WTC11 (cell line): ENCODE results near the gene SKI. TPM values are rescaled to one million over a fixed set of nuclear protein-coding genes. Genes with fewer than 3 reads are reported as not detected.

Source experiments
- ATAC-seq: fragments of 200-7000 bp; cut with Tn5 transposase; 2 replicates; pipeline ENCODE4 v1.10.0; 2021; ENCODE audit warnings: mild to moderate bottlenecking, moderate library complexity
- CTCF ChIA-PET: fragments of 300-600 bp; sonication (Branson Sonifier 250); formaldehyde crosslinking; loops from one replicate; lab custom pipeline; 2021; ENCODE audit warnings: antibody characterized with exemption; lab: Charles Lee
- POLR2A ChIA-PET: fragments of 350-600 bp; sonication (Branson Sonifier 250); formaldehyde crosslinking; loops from one replicate; lab custom pipeline; 2021; ENCODE audit warnings: antibody characterized with exemption; lab: Charles Lee
- DNase-seq: peaks from one replicate; pipeline ENCODE4 v3.0.0; 2021; ENCODE audit warnings: low spot score
- H3K27ac Mint-ChIP-seq: 2 replicates; pipeline ENCODE4 v1.8.0; 2021; ENCODE audit warnings: mixed read lengths
- H3K27me3 Mint-ChIP-seq: 2 replicates; pipeline ENCODE4 v1.8.0; 2021; ENCODE audit warnings: low read depth, mild to moderate bottlenecking, moderate library complexity, mixed read lengths
- H3K36me3 Mint-ChIP-seq: 2 replicates; pipeline ENCODE4 v1.8.0; 2021; ENCODE audit warnings: mixed read lengths
- H3K4me1 Mint-ChIP-seq: 2 replicates; pipeline ENCODE4 v1.8.0; 2022; ENCODE audit warnings: mixed read lengths
- H3K4me3 Mint-ChIP-seq: 2 replicates; pipeline ENCODE4 v1.8.0; 2021; ENCODE audit warnings: mild to moderate bottlenecking, moderate library complexity, mixed read lengths
- H3K9me3 Mint-ChIP-seq: 2 replicates; pipeline ENCODE4 v1.8.0; 2021; ENCODE audit warnings: mixed read lengths
- ESRRA ChIP-seq: sonication (generic); formaldehyde crosslinking; IDR thresholded peaks from 2 replicates; pipeline ENCODE4 v1.8.1; 2022; ENCODE audit warnings: mild to moderate bottlenecking, missing genetic modification reagents, borderline replicate concordance
- FOXK1 ChIP-seq: sonication (generic); formaldehyde crosslinking; IDR thresholded peaks from 2 replicates; pipeline ENCODE4 v1.8.0; 2022; ENCODE audit warnings: mild to moderate bottlenecking, moderate library complexity, missing genetic modification reagents
- MYBL2 ChIP-seq: sonication (generic); formaldehyde crosslinking; IDR thresholded peaks from 2 replicates; pipeline ENCODE4 v1.8.1; 2023; ENCODE audit warnings: mild to moderate bottlenecking, moderate library complexity, missing genetic modification reagents
- PRRX2 ChIP-seq: fragments of 250-450 bp; sonication (Bioruptor Pico); IDR thresholded peaks from 2 replicates; pipeline ENCODE4 v1.8.0; 2021; ENCODE audit warnings: mild to moderate bottlenecking
- SMAD3 ChIP-seq: sonication (generic); formaldehyde crosslinking; IDR thresholded peaks from 2 replicates; pipeline ENCODE4 v1.8.0; 2022; ENCODE audit warnings: missing genetic modification reagents, mild to moderate bottlenecking, borderline replicate concordance
- SOX15 ChIP-seq: fragments of 250-450 bp; sonication (Bioruptor Pico); IDR thresholded peaks from 2 replicates; pipeline ENCODE4 v1.9.0; 2021; ENCODE audit warnings: mild to moderate bottlenecking
- SP1 ChIP-seq: sonication (generic); formaldehyde crosslinking; conservative IDR thresholded peaks from 2 replicates; pipeline ENCODE4 v1.8.1; 2022; ENCODE audit warnings: missing genetic modification reagents
- TP53 ChIP-seq: sonication (generic); formaldehyde crosslinking; IDR thresholded peaks from 2 replicates; pipeline ENCODE4 v1.8.1; 2023; ENCODE audit warnings: mild to moderate bottlenecking, missing genetic modification reagents
- ZNF232 ChIP-seq: sonication (generic); formaldehyde crosslinking; IDR thresholded peaks from 2 replicates; pipeline ENCODE4 v1.8.0; 2022; ENCODE audit warnings: mild to moderate bottlenecking, missing genetic modification reagents
- ZNF317 ChIP-seq: sonication (generic); formaldehyde crosslinking; IDR thresholded peaks from 2 replicates; pipeline ENCODE4 v1.8.1; 2023; ENCODE audit warnings: low read depth, mild to moderate bottlenecking, moderate library complexity, missing genetic modification reagents, borderline replicate concordance
- total RNA-seq: library from RNA; stranded (reverse); gene quantifications from 3 replicates; pipeline ENCODE4 v1.2.3, GENCODE V29; 2021
- TF ChIP-seq, protein P1 (sequence below): sonication (generic); formaldehyde crosslinking; IDR thresholded peaks from 2 replicates; pipeline ENCODE4 v1.8.0; 2022; ENCODE audit warnings: missing genetic modification reagents
- TF ChIP-seq, protein P2 (sequence below): sonication (generic); formaldehyde crosslinking; conservative IDR thresholded peaks from 2 replicates; pipeline ENCODE4 v1.8.1; 2022; ENCODE audit warnings: mild to moderate bottlenecking, missing genetic modification reagents
- TF ChIP-seq, protein P3 (sequence below): sonication (generic); formaldehyde crosslinking; IDR thresholded peaks from 2 replicates; pipeline ENCODE4 v1.8.1; 2022; ENCODE audit warnings: low read depth, mild to moderate bottlenecking, moderate library complexity, missing genetic modification reagents, borderline replicate concordance
- TF ChIP-seq, protein P4 (sequence below): fragments of 250-450 bp; sonication (Bioruptor Pico); conservative IDR thresholded peaks from 2 replicates; pipeline ENCODE4 v1.9.0; 2021; ENCODE audit warnings: mild to moderate bottlenecking
- TF ChIP-seq, protein P5 (sequence below): sonication (generic); formaldehyde crosslinking; IDR thresholded peaks from 2 replicates; pipeline ENCODE4 v1.8.0; 2023; ENCODE audit warnings: mild to moderate bottlenecking, missing genetic modification reagents
- TF ChIP-seq, protein P6 (sequence below): fragments of 250-450 bp; sonication (Bioruptor Pico); IDR thresholded peaks from 2 replicates; pipeline ENCODE4 v1.9.0; 2021; ENCODE audit warnings: mild to moderate bottlenecking

Gene SKI
- total RNA-seq, 1 experiment from 2014 or later, result 88.6 TPM

DNA sequence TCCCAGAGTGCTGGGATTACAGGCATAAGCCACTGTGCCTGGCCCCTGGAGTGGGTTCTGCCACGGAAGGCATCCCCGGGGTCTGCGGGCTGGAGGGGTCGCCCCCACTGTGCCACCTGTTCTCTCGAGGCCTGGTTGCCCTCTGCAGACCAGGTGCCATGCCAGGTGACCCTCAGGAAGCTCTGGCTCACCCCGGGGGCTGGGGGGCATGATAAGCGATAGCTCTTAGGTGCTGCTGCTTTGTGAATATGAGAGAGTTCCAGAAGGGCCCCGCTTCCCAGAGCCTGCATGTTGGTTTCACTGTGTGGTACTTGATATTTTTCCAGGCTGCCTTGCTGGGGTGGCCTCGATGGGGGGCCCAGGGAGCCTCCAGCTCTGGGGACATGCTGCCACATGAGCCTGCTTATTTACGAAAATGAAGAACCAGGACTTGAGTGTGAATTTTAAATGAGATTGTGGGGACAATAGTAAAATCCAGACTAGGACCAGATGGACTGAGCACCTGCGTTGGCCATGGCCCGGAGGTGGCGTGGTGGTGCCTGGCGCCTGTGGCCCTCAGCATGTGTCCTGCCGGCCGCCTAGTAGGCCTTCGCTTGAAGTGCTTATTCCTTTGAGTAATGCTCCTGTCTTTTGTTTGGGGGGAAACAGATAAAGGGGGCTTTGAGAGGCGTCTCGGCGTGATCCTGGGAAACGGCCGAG lies 7.3 kb downstream of the SKI start:
- H3K9me3 Mint-ChIP-seq, result no peaks in the 10 kb centered on the region
- no peak overlapping the region for H3K4me3 Mint-ChIP-seq
- H3K36me3 Mint-ChIP-seq, result peaks cover 1% of the 10 kb centered on the region
- peaks cover 74% of the 10 kb centered on the region for H3K4me1 Mint-ChIP-seq
- DNase-seq, result no peak
- H3K27ac Mint-ChIP-seq, result peak overlapping the region; percentile 96
- POLR2A ChIA-PET, result no interaction called here
- no peak for TF ChIP-seq PRRX2 (CRISPR knock-in tag)
- no peak for TF ChIP-seq MYBL2 (CRISPR knock-in tag)
- TF ChIP-seq, protein P1, sequence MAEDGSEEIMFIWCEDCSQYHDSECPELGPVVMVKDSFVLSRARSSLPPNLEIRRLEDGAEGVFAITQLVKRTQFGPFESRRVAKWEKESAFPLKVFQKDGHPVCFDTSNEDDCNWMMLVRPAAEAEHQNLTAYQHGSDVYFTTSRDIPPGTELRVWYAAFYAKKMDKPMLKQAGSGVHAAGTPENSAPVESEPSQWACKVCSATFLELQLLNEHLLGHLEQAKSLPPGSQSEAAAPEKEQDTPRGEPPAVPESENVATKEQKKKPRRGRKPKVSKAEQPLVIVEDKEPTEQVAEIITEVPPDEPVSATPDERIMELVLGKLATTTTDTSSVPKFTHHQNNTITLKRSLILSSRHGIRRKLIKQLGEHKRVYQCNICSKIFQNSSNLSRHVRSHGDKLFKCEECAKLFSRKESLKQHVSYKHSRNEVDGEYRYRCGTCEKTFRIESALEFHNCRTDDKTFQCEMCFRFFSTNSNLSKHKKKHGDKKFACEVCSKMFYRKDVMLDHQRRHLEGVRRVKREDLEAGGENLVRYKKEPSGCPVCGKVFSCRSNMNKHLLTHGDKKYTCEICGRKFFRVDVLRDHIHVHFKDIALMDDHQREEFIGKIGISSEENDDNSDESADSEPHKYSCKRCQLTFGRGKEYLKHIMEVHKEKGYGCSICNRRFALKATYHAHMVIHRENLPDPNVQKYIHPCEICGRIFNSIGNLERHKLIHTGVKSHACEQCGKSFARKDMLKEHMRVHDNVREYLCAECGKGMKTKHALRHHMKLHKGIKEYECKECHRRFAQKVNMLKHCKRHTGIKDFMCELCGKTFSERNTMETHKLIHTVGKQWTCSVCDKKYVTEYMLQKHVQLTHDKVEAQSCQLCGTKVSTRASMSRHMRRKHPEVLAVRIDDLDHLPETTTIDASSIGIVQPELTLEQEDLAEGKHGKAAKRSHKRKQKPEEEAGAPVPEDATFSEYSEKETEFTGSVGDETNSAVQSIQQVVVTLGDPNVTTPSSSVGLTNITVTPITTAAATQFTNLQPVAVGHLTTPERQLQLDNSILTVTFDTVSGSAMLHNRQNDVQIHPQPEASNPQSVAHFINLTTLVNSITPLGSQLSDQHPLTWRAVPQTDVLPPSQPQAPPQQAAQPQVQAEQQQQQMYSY (CRISPR knock-in tag), result no peak
- TF ChIP-seq, protein P2, sequence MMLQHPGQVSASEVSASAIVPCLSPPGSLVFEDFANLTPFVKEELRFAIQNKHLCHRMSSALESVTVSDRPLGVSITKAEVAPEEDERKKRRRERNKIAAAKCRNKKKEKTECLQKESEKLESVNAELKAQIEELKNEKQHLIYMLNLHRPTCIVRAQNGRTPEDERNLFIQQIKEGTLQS (CRISPR knock-in tag), result no peak
- no peak for TF ChIP-seq FOXK1
- TF ChIP-seq ZNF232 (CRISPR knock-in tag), result no peak
- TF ChIP-seq ESRRA (CRISPR knock-in tag), result no peak
- TF ChIP-seq SMAD3 (CRISPR knock-in tag), result no peak
- TF ChIP-seq, all 79 proteins: peak for 0
- ATAC-seq, result no peak
- CTCF ChIA-PET, result interaction anchor here (1.1 to 2.6 kb wide), 2 partner anchors 40 to 95 kb away, joined by 3 to 14 read pairs; partner anchors contain the start of gene FAAP20
- no peaks in the 10 kb centered on the region for H3K27me3 Mint-ChIP-seq

DNA sequence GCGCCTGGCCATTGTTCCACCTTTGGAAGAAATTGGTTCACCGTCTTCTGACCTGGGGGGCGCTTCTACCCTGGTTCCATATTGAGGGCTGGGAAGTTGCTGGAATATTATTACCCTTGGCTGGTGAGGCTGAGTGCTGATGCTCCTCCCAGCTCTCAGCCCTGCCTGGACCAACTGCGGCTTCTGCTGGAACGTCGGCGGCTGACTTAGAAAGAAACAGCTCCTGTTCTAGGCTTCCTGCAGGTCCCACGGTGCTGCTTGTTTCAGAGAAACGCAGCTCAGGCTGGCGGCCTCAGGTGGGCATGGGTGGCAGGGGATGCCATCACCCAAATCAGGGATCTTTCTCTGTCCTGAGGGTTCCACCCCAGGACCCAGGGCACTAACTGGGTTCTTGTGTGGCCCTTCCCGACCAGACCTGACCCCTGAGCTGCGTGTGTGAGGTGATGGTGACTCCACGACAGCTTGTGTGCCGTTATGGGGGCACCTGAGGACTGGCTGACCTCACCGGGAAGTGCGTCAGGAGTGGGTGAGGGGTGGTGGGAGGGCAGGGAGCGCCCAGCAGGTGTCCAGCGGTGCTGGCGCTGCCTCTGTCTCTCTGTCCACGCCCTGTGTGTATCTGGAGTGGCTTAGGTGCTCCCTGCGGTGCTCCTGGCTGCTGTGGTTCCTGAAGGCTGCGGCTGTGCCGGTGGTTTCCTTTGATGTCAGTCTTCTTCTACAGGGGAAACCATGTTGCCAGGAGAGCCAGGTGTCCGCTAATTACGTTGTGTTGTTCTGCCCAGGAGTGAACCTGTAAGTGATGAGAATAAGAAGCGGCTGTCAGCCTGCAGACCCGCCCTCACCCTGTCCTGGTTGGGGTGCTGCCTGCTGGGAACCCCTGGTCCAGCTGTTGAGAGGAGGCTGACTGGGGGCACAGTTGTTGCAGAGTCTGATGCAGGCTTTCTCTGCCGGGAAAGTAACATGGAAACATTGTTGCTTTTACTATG lies 8.9 kb downstream of the SKI start:
- no peaks in the 10 kb centered on the region for H3K9me3 Mint-ChIP-seq
- TF ChIP-seq, protein P3, sequence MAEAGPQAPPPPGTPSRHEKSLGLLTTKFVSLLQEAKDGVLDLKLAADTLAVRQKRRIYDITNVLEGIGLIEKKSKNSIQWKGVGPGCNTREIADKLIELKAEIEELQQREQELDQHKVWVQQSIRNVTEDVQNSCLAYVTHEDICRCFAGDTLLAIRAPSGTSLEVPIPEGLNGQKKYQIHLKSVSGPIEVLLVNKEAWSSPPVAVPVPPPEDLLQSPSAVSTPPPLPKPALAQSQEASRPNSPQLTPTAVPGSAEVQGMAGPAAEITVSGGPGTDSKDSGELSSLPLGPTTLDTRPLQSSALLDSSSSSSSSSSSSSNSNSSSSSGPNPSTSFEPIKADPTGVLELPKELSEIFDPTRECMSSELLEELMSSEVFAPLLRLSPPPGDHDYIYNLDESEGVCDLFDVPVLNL (CRISPR knock-in tag), result no peak
- TF ChIP-seq SP1 (CRISPR knock-in tag) (no peak), TP53 (CRISPR knock-in tag) (no peak), SOX15 (no peak), ZNF317 (CRISPR knock-in tag) (no peak), FOXK1 (no peak), ESRRA (CRISPR knock-in tag) (no peak)
- TF ChIP-seq, protein P4, sequence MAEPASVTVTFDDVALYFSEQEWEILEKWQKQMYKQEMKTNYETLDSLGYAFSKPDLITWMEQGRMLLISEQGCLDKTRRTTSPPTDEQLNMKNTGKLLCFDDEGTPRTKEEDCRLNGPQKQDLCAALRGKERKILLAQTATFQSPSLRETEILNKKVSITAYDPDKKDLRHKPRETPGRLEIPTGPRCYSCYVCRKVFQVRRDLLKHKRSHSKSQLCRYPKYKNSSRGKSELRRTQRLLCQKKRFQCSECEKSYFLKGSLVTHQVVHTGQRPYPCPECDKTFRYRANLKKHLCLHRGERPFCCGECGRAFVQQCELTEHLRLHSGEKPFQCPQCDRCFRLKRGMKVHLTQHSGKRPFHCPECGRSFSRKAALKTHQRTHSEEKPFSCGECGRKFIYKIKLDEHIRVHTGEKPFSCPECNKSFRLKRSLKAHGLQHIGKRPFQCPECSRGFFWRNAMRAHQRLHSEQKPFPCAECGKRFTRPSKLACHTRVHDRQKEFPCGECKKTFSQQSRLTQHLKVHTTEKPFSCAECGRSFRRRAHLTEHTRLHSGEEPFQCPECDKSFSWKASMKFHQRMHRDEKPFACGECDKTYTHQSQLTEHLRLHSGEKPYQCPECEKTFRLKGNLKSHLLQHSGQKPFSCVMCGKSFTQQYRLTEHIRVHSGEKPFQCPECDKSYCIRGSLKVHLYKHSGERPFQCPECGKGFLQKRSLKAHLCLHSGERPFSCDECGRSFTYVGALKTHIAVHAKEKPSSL (CRISPR knock-in tag), result no peak
- TF ChIP-seq, protein P5, sequence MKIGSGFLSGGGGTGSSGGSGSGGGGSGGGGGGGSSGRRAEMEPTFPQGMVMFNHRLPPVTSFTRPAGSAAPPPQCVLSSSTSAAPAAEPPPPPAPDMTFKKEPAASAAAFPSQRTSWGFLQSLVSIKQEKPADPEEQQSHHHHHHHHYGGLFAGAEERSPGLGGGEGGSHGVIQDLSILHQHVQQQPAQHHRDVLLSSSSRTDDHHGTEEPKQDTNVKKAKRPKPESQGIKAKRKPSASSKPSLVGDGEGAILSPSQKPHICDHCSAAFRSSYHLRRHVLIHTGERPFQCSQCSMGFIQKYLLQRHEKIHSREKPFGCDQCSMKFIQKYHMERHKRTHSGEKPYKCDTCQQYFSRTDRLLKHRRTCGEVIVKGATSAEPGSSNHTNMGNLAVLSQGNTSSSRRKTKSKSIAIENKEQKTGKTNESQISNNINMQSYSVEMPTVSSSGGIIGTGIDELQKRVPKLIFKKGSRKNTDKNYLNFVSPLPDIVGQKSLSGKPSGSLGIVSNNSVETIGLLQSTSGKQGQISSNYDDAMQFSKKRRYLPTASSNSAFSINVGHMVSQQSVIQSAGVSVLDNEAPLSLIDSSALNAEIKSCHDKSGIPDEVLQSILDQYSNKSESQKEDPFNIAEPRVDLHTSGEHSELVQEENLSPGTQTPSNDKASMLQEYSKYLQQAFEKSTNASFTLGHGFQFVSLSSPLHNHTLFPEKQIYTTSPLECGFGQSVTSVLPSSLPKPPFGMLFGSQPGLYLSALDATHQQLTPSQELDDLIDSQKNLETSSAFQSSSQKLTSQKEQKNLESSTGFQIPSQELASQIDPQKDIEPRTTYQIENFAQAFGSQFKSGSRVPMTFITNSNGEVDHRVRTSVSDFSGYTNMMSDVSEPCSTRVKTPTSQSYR (CRISPR knock-in tag), result no peak
- TF ChIP-seq, protein P6, sequence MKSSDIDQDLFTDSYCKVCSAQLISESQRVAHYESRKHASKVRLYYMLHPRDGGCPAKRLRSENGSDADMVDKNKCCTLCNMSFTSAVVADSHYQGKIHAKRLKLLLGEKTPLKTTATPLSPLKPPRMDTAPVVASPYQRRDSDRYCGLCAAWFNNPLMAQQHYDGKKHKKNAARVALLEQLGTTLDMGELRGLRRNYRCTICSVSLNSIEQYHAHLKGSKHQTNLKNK (CRISPR knock-in tag), result no peak
- DNase-seq (no peak), ATAC-seq (no peak)
- CTCF ChIA-PET, result interaction anchor here (0.6 to 2.1 kb wide), 16 partner anchors 11 to 306 kb away, joined by 3 to 8 read pairs (median 4); partner anchors contain the start of gene FAAP20
- H3K36me3 Mint-ChIP-seq, result peaks cover 11% of the 10 kb centered on the region
- no peaks in the 10 kb centered on the region for H3K27me3 Mint-ChIP-seq
- POLR2A ChIA-PET, result interaction anchor here (0.6 to 1.4 kb wide), 3 partner anchors 11 to 35 kb away, joined by 3 read pairs; no protein-coding TSS in a partner anchor
- no peak overlapping the region for H3K4me3 Mint-ChIP-seq
- H3K4me1 Mint-ChIP-seq, result peaks cover 61% of the 10 kb centered on the region
- peak overlapping the region; percentile 60; the same call in 1 of the 2 replicates for H3K27ac Mint-ChIP-seq
